K562 (cell line): ENCODE measurements around the gene FAM53A. TPM values are rescaled to one million over a fixed set of nuclear protein-coding genes. Genes with fewer than 3 reads are reported as not detected.

ENCODE experiments used
- ATAC-seq: fragments of 200-7000 bp; cut with Tn5 transposase; 3 replicates; pipeline ENCODE4 v1.9.1; 2020; ENCODE audit warnings: moderate library complexity
- BruUV-seq: library from RNA; stranded (reverse); fragments of 400-500 nt; replicated peaks from 2 replicates; lab custom pipeline; 2021; lab: Mats Ljungman, UMichigan
- CTCF ChIA-PET: fragments of 300-600 bp; formaldehyde crosslinking; extraction: SDS; loops from one replicate; lab custom pipeline; 2021; ENCODE audit warnings: low intra/inter-chr PET ratio; lab: Yijun Ruan, JAX
- POLR2A ChIA-PET: fragments of 300-600, 350-650 bp; sonication (Branson Sonifier 250); formaldehyde crosslinking; extraction: SDS; loops from one replicate; lab custom pipeline; 2021; ENCODE audit warnings: antibody characterized with exemption, inconsistent platforms; lab: Yijun Ruan, JAX
- DNase-seq, 4 experiments: peaks; one replicate each; pipeline versions ENCODE4 v3.0.0 to v3.0.0-alpha.2; 2011 to 2018; ENCODE audit warnings: low spot score in 3 of 4, mixed read lengths in 3 of 4; ENCODE audit errors: extremely low read depth in 1 of 4
- FAIRE-seq: peaks from 2 replicates; lab custom pipeline; 2011; peaks lifted over from hg19 to GRCh38; lab: Jason Lieb, UNC
- H2AFZ ChIP-seq: 2 replicates; pipeline ENCODE4 v1.6.0; 2011; ENCODE audit warnings: low read depth, low read length, control low read depth, inconsistent platforms
- H3K27ac ChIP-seq: fragments of 200-600 bp; 3 replicates; pipeline ENCODE4 v1.8.0; 2011; ENCODE audit warnings: low read depth, mild to moderate bottlenecking, control low read depth, inconsistent platforms, low read length, moderate library complexity, mixed read lengths; ENCODE audit errors: extremely low read depth
- H3K27me3 ChIP-seq, 2 experiments: fragments of 300-600 bp in 1 of 2; 2 replicates in 1 of 2; 3 replicates in 1 of 2; pipeline versions ENCODE4 v1.6.0 to v1.8.0; 2011; ENCODE audit warnings: inconsistent platforms in 2 of 2, low read length in 2 of 2, mild to moderate bottlenecking in 1 of 2, mixed read lengths in 1 of 2, moderate library complexity in 1 of 2; ENCODE audit not compliant: control insufficient read depth in 2 of 2, insufficient read depth in 2 of 2
- H3K36me3 ChIP-seq: fragments of 300-600 bp; 3 replicates; pipeline ENCODE4 v1.8.0; 2011; ENCODE audit warnings: mild to moderate bottlenecking, low read length, inconsistent platforms; ENCODE audit not compliant: control insufficient read depth, insufficient read depth
- H3K4me1 ChIP-seq, 2 experiments: fragments of 200-600 bp in 1 of 2; replicated peaks in 1 of 2; 2 replicates in 1 of 2; 3 replicates in 1 of 2; pipeline versions ENCODE4 v1.5.1 to v1.8.0; 2011; ENCODE audit warnings: inconsistent platforms in 2 of 2, low read length in 2 of 2, mild to moderate bottlenecking in 1 of 2, mixed read lengths in 1 of 2, moderate library complexity in 1 of 2; ENCODE audit not compliant: control insufficient read depth in 2 of 2, insufficient read depth in 2 of 2
- H3K4me2 ChIP-seq: 2 replicates; pipeline ENCODE4 v1.6.1; 2011; ENCODE audit warnings: low read length, control low read depth, inconsistent platforms, mixed read lengths; ENCODE audit not compliant: insufficient read depth
- H3K4me3 ChIP-seq: fragments of 200-600 bp; sonication (generic), shearing (Covaris generic); 2 replicates; pipeline ENCODE4 v1.5.1; 2016; ENCODE audit warnings: control low read depth, inconsistent platforms
- H3K79me2 ChIP-seq: fragments of 200-600 bp; 3 replicates; pipeline ENCODE4 v1.8.0; 2011; ENCODE audit warnings: low read length, inconsistent platforms; ENCODE audit not compliant: control insufficient read depth, insufficient read depth
- H3K9ac ChIP-seq, 2 experiments: 2 replicates each; pipeline versions ENCODE4 v1.6.0 to v1.6.1; 2011; ENCODE audit warnings: low read depth in 2 of 2, low read length in 2 of 2, control low read depth in 1 of 2, inconsistent platforms in 1 of 2, mild to moderate bottlenecking in 1 of 2, mixed read lengths in 1 of 2; ENCODE audit not compliant: insufficient read depth in 1 of 2
- H3K9me1 ChIP-seq: one replicate; pipeline ENCODE4 v1.6.0; 2011; ENCODE audit warnings: inconsistent platforms, mild to moderate bottlenecking, low read length, moderate library complexity; ENCODE audit not compliant: control insufficient read depth, insufficient read depth
- H3K9me3 ChIP-seq: replicated peaks from 2 replicates; pipeline ENCODE4 v1.5.1; 2011; ENCODE audit warnings: low read depth, low read length, inconsistent platforms; ENCODE audit not compliant: control insufficient read depth, insufficient read depth
- H4K20me1 ChIP-seq: replicated peaks from 2 replicates; pipeline ENCODE4 v1.6.1; 2011; ENCODE audit warnings: low read length, inconsistent platforms, mixed read lengths; ENCODE audit not compliant: control insufficient read depth, insufficient read depth
- BACH1 ChIP-seq: fragments of 200-800 bp; sonication (Bioruptor generic); IDR thresholded peaks from 2 replicates; pipeline ENCODE4 v1.6.1; 2016; ENCODE audit warnings: missing genetic modification characterization, missing compliant biosample characterization
- CBX5 ChIP-seq: IDR thresholded peaks from 2 replicates; pipeline ENCODE4 v1.6.1; 2014; ENCODE audit warnings: low read depth, borderline replicate concordance
- SRSF3 ChIP-seq: fragments of 200-400 bp; formaldehyde crosslinking; IDR thresholded peaks from 2 replicates; pipeline ENCODE4 v1.6.1; 2016; ENCODE audit warnings: mild to moderate bottlenecking, low read length, moderate library complexity; ENCODE audit not compliant: insufficient read depth
- TEAD2 ChIP-seq: fragments of 450-650 bp; IDR thresholded peaks from 2 replicates; pipeline ENCODE4 v1.6.1; 2016; ENCODE audit warnings: missing genetic modification characterization, control low read depth, missing compliant biosample characterization
- TRIM28 ChIP-seq: fragments of 450-650 bp; IDR thresholded peaks from 2 replicates; pipeline ENCODE4 v1.6.1; 2017
- U2AF2 ChIP-seq: fragments of 200-400 bp; formaldehyde crosslinking; optimal IDR thresholded peaks from 2 replicates; pipeline ENCODE3; 2017; ENCODE audit warnings: low read depth, mild to moderate bottlenecking, low read length
- ZNF561 ChIP-seq: fragments of 450-650 bp; formaldehyde crosslinking; conservative IDR thresholded peaks from 2 replicates; pipeline ENCODE4 v1.4.0; 2020; ENCODE audit warnings: mild to moderate bottlenecking, moderate library complexity
- ZNF77 ChIP-seq: fragments of 250-450 bp; sonication (Bioruptor Pico); IDR thresholded peaks from 2 replicates; pipeline ENCODE4 v1.5.0; 2020
- ZNF780A ChIP-seq: fragments of 250-450 bp; sonication (Bioruptor Pico); IDR thresholded peaks from 2 replicates; pipeline ENCODE4 v1.5.0; 2021; ENCODE audit warnings: mild to moderate bottlenecking
- whole genome bisulfite sequencing: fragments of 100-300 bp; shearing (Covaris generic); methylation state at CpG from one replicate; pipeline ENCODE4 v1.1.6; 2016; ENCODE audit warnings: low coverage, mixed read lengths; ENCODE audit not compliant: insufficient coverage; ENCODE audit errors: missing lambda C conversion rate; 5-methylcytosine and 5-hydroxymethylcytosine counted together
- in situ Hi-C: fragments of 300-500 bp; cut with MboI; formaldehyde crosslinking; loops from 4 replicates; pipeline ENCODE4 v1.15.0; 2018; ENCODE audit warnings: inconsistent platforms, mixed read lengths
- intact Hi-C: fragments of 100-400 bp; cut with micrococcal nuclease; formaldehyde crosslinking; loops from 2 replicates; pipeline ENCODE4 v1.14.2; 2022
- polyA plus RNA-seq, 8 experiments: library from polyadenylated mRNA; depleted of rRNA in 4 of 8; stranded (reverse) in 5 of 8; unstranded in 3 of 8; fragments of >200 nt; fragmentation: Nextera tagmentation in 2 of 8; fragmentation: Illumina TruSeq in 1 of 8; extraction: Ambion mirVana in 2 of 8; extraction: Trizol in 1 of 8; gene quantifications; 2 replicates each; pipeline versions ENCODE4 v1.2.1 to v1.2.3, GENCODE V29; 2011 to 2014; ENCODE audit warnings: inconsistent platforms in 1 of 8, missing spikeins in 1 of 8
- total RNA-seq, 7 experiments: library from RNA; depleted of rRNA in 6 of 7; stranded (reverse); fragments of >200 nt in 6 of 7; fragmentation: Illumina TruSeq in 2 of 7; extraction: Trizol in 2 of 7; gene quantifications; 2 replicates each; pipeline versions ENCODE4 v1.2.1 to v1.2.3, GENCODE V29; 2011 to 2021; ENCODE audit warnings: low replicate concordance in 1 of 7
- TF ChIP-seq, protein P1 (sequence below), 2 experiments: fragments of 450-650 bp in 1 of 2; sonication (generic) in 1 of 2; formaldehyde crosslinking; conservative IDR thresholded peaks; 2 replicates each; pipeline versions ENCODE4 v1.4.0 to v1.8.1; 2020 to 2022; ENCODE audit warnings: mild to moderate bottlenecking in 1 of 2, missing genetic modification reagents in 1 of 2
- TF ChIP-seq, protein P2 (sequence below): IDR thresholded peaks from 2 replicates; pipeline ENCODE4 v1.6.1; 2011; ENCODE audit warnings: borderline replicate concordance, low read depth, mild to moderate bottlenecking, moderate library complexity, low read length; ENCODE audit not compliant: insufficient read depth, poor library complexity, severe bottlenecking
- TF ChIP-seq, protein P3 (sequence below): fragments of 250-450 bp; sonication (Bioruptor Pico); IDR thresholded peaks from 2 replicates; pipeline ENCODE4 v1.4.0; 2020; ENCODE audit warnings: mild to moderate bottlenecking, moderate library complexity, borderline replicate concordance
- TF ChIP-seq, protein P4 (sequence below): sonication (generic); formaldehyde crosslinking; IDR thresholded peaks from 2 replicates; pipeline ENCODE4 v1.8.1; 2023; ENCODE audit warnings: mild to moderate bottlenecking, missing genetic modification reagents
- TF ChIP-seq, protein P5 (sequence below): fragments of 250-450 bp; sonication (Bioruptor Pico); IDR thresholded peaks from 2 replicates; pipeline ENCODE4 v1.4.0; 2020

Gene FAM53A
- total and polyA plus RNA-seq, 9 of the 15 experiments (the other 6 are each of a cell fraction or from before 2014, with no cell fraction given): 0.53 to 2.7 (median 1.4) TPM; not detected in 2

DNA sequence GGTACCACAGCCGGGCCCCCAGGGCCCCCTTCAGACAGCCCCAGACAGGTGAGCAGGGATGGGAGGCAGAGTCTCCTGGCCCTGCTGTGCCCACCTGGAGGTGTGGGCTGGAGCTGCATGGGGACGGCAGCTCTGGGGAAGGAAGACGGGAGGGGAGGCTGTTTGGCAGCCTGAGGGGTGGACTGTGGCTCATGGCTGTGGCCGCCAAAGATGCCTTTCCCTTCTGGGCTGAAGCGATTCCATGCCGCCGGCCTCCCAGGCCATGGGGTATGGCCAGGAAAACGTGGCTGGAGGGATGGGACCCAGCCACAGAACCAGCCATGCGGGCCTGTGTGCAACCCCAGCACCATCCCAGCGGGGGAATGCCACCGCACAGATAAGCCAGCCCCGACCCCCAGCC is 65.7 kb downstream of the FAM53A start:
- ATAC-seq (no peak), FAIRE-seq (no peak), DNase-seq (no peak)
- no TSS peak for BruUV-seq
- no peak overlapping the region for H3K27ac ChIP-seq
- no peaks in the 10 kb centered on the region for H3K36me3 ChIP-seq
- 0 out of 2 replicates have a peak, but pooled peaks cover 6% of the 10 kb centered on the region for H4K20me1 ChIP-seq
- no peaks in the 10 kb centered on the region for H3K9me1 ChIP-seq
- in situ Hi-C loops (no loop called here), intact Hi-C loops (no loop called here)
- WGBS: 0% methylated on average over 8 of the region's 12 CpGs
- no peaks in the 10 kb centered on the region for H3K79me2 ChIP-seq
- peaks cover 52 to 87% of the 10 kb centered on the region in 2 experiments for H3K27me3 ChIP-seq
- H3K9me3 ChIP-seq: no peaks in the 10 kb centered on the region
- H3K9ac ChIP-seq: peak overlapping the region in 1 of 2 experiments; percentile 36; a peak in 2 of 4 replicates
- ChIA-PET CTCF (no interaction called here), POLR2A (interaction anchor here (0.6 to 1.1 kb wide), 2 partner anchors 30 to 85 kb away, joined by 3 read pairs; no protein-coding TSS in a partner anchor)
- peaks cover 0 to 52% of the 10 kb centered on the region in 2 experiments; a peak in 3 of 5 replicates for H3K4me1 ChIP-seq
- no peak overlapping the region for H3K4me2 ChIP-seq
- no peak overlapping the region for H2AFZ ChIP-seq
- no peak overlapping the region for H3K4me3 ChIP-seq
- TF ChIP-seq U2AF2 (no peak), ZNF561 (no peak), TEAD2 (tag) (no peak), SRSF3 (no peak), CBX5 (no peak), ZNF780A (no peak), BACH1 (no peak), TRIM28 (no peak), ZNF77 (CRISPR knock-in tag) (no peak)
- TF ChIP-seq, protein P1, sequence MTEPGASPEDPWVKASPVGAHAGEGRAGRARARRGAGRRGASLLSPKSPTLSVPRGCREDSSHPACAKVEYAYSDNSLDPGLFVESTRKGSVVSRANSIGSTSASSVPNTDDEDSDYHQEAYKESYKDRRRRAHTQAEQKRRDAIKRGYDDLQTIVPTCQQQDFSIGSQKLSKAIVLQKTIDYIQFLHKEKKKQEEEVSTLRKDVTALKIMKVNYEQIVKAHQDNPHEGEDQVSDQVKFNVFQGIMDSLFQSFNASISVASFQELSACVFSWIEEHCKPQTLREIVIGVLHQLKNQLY (CRISPR knock-in tag; conservative IDR thresholded peaks at IDR 0.05): no peak
- TF ChIP-seq, protein P2, sequence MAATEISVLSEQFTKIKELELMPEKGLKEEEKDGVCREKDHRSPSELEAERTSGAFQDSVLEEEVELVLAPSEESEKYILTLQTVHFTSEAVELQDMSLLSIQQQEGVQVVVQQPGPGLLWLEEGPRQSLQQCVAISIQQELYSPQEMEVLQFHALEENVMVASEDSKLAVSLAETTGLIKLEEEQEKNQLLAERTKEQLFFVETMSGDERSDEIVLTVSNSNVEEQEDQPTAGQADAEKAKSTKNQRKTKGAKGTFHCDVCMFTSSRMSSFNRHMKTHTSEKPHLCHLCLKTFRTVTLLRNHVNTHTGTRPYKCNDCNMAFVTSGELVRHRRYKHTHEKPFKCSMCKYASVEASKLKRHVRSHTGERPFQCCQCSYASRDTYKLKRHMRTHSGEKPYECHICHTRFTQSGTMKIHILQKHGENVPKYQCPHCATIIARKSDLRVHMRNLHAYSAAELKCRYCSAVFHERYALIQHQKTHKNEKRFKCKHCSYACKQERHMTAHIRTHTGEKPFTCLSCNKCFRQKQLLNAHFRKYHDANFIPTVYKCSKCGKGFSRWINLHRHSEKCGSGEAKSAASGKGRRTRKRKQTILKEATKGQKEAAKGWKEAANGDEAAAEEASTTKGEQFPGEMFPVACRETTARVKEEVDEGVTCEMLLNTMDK: no peak
- TF ChIP-seq, protein P3, sequence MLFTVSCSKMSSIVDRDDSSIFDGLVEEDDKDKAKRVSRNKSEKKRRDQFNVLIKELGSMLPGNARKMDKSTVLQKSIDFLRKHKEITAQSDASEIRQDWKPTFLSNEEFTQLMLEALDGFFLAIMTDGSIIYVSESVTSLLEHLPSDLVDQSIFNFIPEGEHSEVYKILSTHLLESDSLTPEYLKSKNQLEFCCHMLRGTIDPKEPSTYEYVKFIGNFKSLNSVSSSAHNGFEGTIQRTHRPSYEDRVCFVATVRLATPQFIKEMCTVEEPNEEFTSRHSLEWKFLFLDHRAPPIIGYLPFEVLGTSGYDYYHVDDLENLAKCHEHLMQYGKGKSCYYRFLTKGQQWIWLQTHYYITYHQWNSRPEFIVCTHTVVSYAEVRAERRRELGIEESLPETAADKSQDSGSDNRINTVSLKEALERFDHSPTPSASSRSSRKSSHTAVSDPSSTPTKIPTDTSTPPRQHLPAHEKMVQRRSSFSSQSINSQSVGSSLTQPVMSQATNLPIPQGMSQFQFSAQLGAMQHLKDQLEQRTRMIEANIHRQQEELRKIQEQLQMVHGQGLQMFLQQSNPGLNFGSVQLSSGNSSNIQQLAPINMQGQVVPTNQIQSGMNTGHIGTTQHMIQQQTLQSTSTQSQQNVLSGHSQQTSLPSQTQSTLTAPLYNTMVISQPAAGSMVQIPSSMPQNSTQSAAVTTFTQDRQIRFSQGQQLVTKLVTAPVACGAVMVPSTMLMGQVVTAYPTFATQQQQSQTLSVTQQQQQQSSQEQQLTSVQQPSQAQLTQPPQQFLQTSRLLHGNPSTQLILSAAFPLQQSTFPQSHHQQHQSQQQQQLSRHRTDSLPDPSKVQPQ (CRISPR knock-in tag): no peak
- TF ChIP-seq, protein P4, sequence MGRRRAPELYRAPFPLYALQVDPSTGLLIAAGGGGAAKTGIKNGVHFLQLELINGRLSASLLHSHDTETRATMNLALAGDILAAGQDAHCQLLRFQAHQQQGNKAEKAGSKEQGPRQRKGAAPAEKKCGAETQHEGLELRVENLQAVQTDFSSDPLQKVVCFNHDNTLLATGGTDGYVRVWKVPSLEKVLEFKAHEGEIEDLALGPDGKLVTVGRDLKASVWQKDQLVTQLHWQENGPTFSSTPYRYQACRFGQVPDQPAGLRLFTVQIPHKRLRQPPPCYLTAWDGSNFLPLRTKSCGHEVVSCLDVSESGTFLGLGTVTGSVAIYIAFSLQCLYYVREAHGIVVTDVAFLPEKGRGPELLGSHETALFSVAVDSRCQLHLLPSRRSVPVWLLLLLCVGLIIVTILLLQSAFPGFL (CRISPR knock-in tag): no peak
- TF ChIP-seq, protein P5, sequence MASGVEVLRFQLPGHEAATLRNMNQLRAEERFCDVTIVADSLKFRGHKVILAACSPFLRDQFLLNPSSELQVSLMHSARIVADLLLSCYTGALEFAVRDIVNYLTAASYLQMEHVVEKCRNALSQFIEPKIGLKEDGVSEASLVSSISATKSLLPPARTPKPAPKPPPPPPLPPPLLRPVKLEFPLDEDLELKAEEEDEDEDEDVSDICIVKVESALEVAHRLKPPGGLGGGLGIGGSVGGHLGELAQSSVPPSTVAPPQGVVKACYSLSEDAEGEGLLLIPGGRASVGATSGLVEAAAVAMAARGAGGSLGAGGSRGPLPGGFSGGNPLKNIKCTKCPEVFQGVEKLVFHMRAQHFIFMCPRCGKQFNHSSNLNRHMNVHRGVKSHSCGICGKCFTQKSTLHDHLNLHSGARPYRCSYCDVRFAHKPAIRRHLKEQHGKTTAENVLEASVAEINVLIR (CRISPR knock-in tag): no peak
